Endothelial cell of umbilical vein (primary cell): ENCODE data around the gene MISP.

ENCODE experiments used
- CTCF ChIP-seq, 2 donors: IDR thresholded peaks; 1 replicate in 1 of 2; 2 replicates in 1 of 2; pipeline ENCODE4 v1.5.1; 2011; ENCODE audit warnings: low read length in 2 of 2, mild to moderate bottlenecking in 2 of 2, moderate library complexity in 2 of 2, control low read depth in 1 of 2, inconsistent platforms in 1 of 2, low read depth in 1 of 2; ENCODE audit not compliant: insufficient read depth in 1 of 2; ENCODE audit errors: extremely low read depth in 1 of 2
- EZH2 ChIP-seq: IDR thresholded peaks from 2 replicates; pipeline ENCODE4 v1.6.1; 2012; ENCODE audit warnings: borderline replicate concordance, low read depth, mild to moderate bottlenecking, moderate library complexity, low read length, inconsistent platforms; ENCODE audit not compliant: severe bottlenecking
- MYC ChIP-seq: IDR thresholded peaks from one replicate; pipeline ENCODE4 v1.6.1; 2011; ENCODE audit warnings: mild to moderate bottlenecking, low read depth, low read length
- TF ChIP-seq, protein P1 (sequence below): IDR thresholded peaks from 2 replicates; pipeline ENCODE4 v1.6.1; 2011; ENCODE audit not compliant: insufficient read depth, insufficient read length

DNA sequence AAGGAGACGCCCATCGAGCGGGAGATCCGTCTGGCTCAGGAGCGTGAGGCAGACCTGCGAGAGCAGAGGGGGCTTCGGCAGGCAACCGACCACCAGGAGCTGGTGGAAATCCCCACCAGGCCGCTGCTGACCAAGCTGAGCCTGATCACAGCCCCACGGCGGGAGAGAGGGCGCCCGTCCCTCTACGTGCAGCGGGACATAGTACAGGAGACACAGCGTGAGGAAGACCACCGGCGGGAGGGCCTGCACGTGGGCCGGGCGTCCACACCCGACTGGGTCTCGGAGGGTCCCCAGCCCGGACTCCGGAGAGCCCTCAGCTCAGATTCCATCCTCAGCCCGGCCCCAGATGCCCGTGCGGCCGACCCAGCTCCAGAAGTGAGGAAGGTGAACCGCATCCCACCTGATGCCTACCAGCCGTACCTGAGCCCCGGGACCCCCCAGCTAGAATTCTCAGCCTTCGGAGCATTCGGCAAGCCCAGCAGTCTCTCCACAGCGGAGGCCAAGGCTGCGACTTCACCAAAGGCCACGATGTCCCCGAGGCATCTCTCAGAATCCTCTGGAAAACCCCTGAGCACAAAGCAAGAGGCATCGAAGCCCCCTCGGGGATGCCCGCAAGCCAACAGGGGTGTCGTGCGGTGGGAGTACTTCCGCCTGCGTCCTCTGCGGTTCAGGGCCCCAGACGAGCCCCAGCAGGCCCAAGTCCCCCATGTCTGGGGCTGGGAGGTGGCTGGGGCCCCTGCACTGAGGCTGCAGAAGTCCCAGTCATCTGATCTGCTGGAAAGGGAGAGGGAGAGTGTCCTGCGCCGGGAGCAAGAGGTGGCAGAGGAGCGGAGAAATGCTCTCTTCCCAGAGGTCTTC is 7.1 kb downstream of the MISP start:
- TF ChIP-seq CTCF (IDR thresholded peaks at IDR 0.05; ENCODE audit: extremely low read depth in 1 of 2, insufficient read depth in 1 of 2, low read depth in 1 of 2, low read length in 2 of 2): no peak
- no peak for TF ChIP-seq EZH2
- TF ChIP-seq, protein P1, sequence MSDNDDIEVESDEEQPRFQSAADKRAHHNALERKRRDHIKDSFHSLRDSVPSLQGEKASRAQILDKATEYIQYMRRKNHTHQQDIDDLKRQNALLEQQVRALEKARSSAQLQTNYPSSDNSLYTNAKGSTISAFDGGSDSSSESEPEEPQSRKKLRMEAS: no peak
- no peak for TF ChIP-seq MYC
